Vagina (tissue), 2 donors: Measurements from ENCODE around the gene ASH1L.
A peak's percentile ranks its signal among the peaks of the same experiment; 100 is the strongest.

Experiments used
- CTCF ChIP-seq, 3 experiments: fragments of 450-650 bp in 2 of 3; fragments of 200-600 bp in 1 of 3; sonication (generic) in 1 of 3; IDR thresholded peaks; one replicate each; pipeline ENCODE4 v1.5.1; 2017 to 2019; ENCODE audit warnings: antibody characterized with exemption in 3 of 3, mild to moderate bottlenecking in 2 of 3, moderate library complexity in 2 of 3
- POLR2A ChIP-seq, 2 donors: fragments of 450-650 bp; IDR thresholded peaks; one replicate each; pipeline ENCODE4 v1.6.1; 2017; ENCODE audit warnings: antibody characterized with exemption in 2 of 2, mild to moderate bottlenecking in 2 of 2, moderate library complexity in 2 of 2

GRCh38 chr1:155322953-155323728, 239.5 kb downstream of the ASH1L start:
- TF ChIP-seq CTCF (IDR thresholded peaks at IDR 0.05) (peak; percentile 90 to 97 (median 91)), POLR2A (IDR thresholded peaks at IDR 0.05) (peak in 1 of 2 donors; percentile 11)
